HFF-Myc (cell line): ENCODE data around the gene RAD51D.
"Not testable (repeated sequence)": the region's sequence is repeated elsewhere in the genome, so short reads cannot be mapped to it uniquely, and the experiment has no call there.

ENCODE experiments used
- DNase-seq: peaks from one replicate; pipeline ENCODE4 v3.0.0-alpha.2; 2011; ENCODE audit warnings: low read depth; ENCODE audit errors: extremely low read depth
- H3K4me3 ChIP-seq: replicated peaks from 2 replicates; pipeline ENCODE4 v1.5.1; 2011; ENCODE audit warnings: low read depth, mild to moderate bottlenecking, control low read depth, low read length
- CTCF ChIP-seq: IDR thresholded peaks from 2 replicates; pipeline ENCODE4 v1.5.1; 2012; ENCODE audit warnings: mild to moderate bottlenecking, low read depth, low read length, control low read depth; ENCODE audit errors: missing control alignments

Gene RAD51D

DNA sequence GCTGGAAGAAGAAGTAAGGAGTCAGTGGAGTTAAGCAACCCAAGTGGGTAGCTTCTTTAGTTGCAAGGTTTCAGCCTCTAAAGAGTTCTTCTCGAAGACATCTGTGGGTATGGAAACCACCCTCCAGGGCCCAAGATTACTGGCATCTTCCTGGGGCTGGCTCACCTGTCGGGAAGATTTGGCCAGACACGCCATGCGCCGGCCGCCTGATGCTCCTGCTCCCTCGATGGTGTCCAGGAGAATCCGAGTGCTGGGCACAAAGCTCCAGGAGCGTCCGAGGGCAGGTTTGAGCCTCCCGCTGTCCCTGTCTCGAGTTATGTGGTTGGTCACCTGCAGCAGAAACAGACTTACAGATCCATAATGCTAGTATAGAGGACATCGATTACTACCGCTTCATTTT is 18.6 kb downstream of the RAD51D start:
- no peak for DNase-seq
- no peak overlapping the region for H3K4me3 ChIP-seq
- no peak for TF ChIP-seq CTCF

GRCh38 chr17:35099908-35100307 is 19.8 kb downstream of the RAD51D start:
- no peak overlapping the region for H3K4me3 ChIP-seq
- DNase-seq, result no peak
- no peak for TF ChIP-seq CTCF

- no peak overlapping the region for H3K4me3 ChIP-seq
- no peak for TF ChIP-seq CTCF
- no peak for DNase-seq
Observed at GRCh38 chr17:35097776-35098175, 21.9 kb downstream of the RAD51D start.

- no peak for TF ChIP-seq CTCF
- DNase-seq, result no peak
- H3K4me3 ChIP-seq, result no peak overlapping the region
Observed at GRCh38 chr17:35095741-35096140, 23.9 kb downstream of the RAD51D start.

- TF ChIP-seq CTCF, result no peak
- no peak for DNase-seq
- H3K4me3 ChIP-seq, result no peak overlapping the region
Observed at GRCh38 chr17:35094902-35095301, 24.8 kb downstream of the RAD51D start.

DNA sequence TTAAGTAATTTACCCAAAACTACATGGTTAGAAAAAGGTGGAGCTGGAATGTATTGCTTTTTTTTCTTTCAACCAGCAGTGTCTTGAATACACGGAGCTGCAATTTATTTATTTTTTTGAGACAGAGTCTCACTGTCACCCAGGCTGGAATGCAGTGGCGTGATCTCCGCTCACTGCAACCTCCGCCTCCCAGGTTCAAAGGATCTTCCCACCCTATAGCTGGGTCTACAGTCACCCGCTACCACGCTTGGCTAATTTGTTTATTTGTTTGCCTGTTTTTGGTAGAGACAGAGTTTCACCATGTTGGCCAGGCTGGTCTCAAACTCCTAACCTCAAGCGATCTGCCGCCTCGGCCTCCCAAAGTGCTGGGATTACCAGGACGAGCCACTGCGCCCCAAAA is 29.0 kb downstream of the RAD51D start:
- not testable (repeated sequence) for H3K4me3 ChIP-seq, DNase-seq

DNA sequence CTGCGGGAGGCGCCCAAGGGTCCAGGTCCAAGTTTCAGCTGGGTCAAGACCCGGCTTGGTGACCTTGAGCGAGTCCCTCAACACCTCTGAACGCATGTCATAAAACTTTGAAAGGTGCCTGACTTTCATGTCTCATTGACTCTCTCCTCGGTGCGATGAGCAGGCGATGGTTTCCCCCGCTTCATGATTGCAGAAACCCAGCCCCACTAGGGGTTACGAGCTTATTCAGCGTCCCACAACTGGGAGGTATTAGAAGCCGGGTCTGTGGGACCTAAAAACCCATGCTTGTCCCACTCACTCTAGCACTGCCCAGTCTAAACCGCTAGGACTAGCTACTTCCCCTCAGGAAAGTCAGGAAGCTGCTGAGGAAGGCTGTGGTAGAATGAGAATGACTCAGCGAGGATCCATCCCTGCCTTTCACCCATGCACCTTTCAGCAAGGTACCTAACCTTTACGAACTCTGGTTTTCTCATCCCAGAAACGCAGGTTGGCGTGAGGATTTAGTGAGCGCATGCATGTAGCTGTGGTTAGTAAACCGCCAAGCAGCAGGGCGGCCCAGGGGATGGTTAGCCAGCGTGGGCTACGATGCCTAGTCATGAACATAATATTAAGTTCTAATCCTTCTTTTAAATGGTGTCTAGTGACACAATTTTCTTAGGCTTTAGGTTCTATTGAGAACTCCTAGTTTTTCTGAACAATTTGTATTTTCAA is 29.9 kb downstream of the RAD51D start:
- TF ChIP-seq CTCF, result peak; percentile 3
- peak overlapping the region; percentile 34 for H3K4me3 ChIP-seq
- DNase-seq, result no peak
